ENCODE measurements around the gene CHD9. TPM values are rescaled to one million over a fixed set of nuclear protein-coding genes. Genes with fewer than 3 reads are reported as not detected.

Gene CHD9
- total RNA-seq, 1 experiment from 2014 or later = 18.9 TPM

GRCh38 chr16:53081686-53082407 is 27.1 kb downstream of the CHD9 start:
- CTCF ChIA-PET = no interaction called here
- Histone ChIP-seq H4K20me1 (ENCODE audit: insufficient read depth) (no peaks in the 10 kb centered on the region), H3K9ac (ENCODE audit: low read length) (no peak overlapping the region), H3K27ac (ENCODE audit: low read depth, low read length) (no peak overlapping the region), H3K36me3 (ENCODE audit: control insufficient read depth in 1 of 2, insufficient read depth in 2 of 2, low read length in 2 of 2) (no peaks in the 10 kb centered on the region), H3K9me3 (ENCODE audit: control insufficient read depth in 1 of 2, insufficient read depth in 1 of 2, low read depth in 1 of 2, low read length in 2 of 2) (no peaks in the 10 kb centered on the region), H3K4me3 (replicated peaks in 1 of 2; ENCODE audit: low read depth in 1 of 2, low read length in 2 of 2) (no peak overlapping the region), H3K79me2 (ENCODE audit: insufficient read depth, low read length) (peaks cover 82% of the 10 kb centered on the region), H3K9me2 (ENCODE audit: insufficient read depth) (no peaks in the 10 kb centered on the region), H3K27me3 (ENCODE audit: insufficient read depth, low read length) (no peaks in the 10 kb centered on the region), H2AFZ (ENCODE audit: low read depth, low read length, poor library complexity, severe bottlenecking) (no peak overlapping the region), H3K4me1 (ENCODE audit: control insufficient read depth in 1 of 2, insufficient read depth in 2 of 2, low read length in 2 of 2) (peaks cover 0 to 2% of the 10 kb centered on the region in 2 experiments; a peak in 1 of 4 replicates), H3K4me2 (ENCODE audit: low read length) (no peak overlapping the region)
- intact Hi-C loops (cut with micrococcal nuclease) = no loop called here
- RAD21 ChIA-PET (ENCODE audit: low non-redundant PET in 1 of 2, low total read pairs in 2 of 2, uncharacterized antibody in 2 of 2, unreplicated experiment in 2 of 2) = no interaction called here
- ATAC-seq (no peak), DNase-seq (ENCODE audit: low read depth, low spot score) (no peak)
- TF ChIP-seq JUND (IDR thresholded peaks at IDR 0.05) (no peak), EGR1 (IDR thresholded peaks at IDR 0.05; ENCODE audit: low read depth) (no peak), ELF1 (IDR thresholded peaks at IDR 0.05; ENCODE audit: borderline replicate concordance, low read depth) (no peak)
- POLR2A ChIA-PET = interaction anchor here (1.3 kb wide), 1 partner anchor 17 kb away, joined by 3 read pairs; no protein-coding TSS in a partner anchor
- no TSS peak for BruUV-seq (replicated peaks)

GRCh38 chr16:53082509-53082908 is 27.7 kb downstream of the CHD9 start:
- CTCF ChIA-PET = no interaction called here
- Histone ChIP-seq H3K9me3 (ENCODE audit: control insufficient read depth in 1 of 2, insufficient read depth in 1 of 2, low read depth in 1 of 2, low read length in 2 of 2) (no peaks in the 10 kb centered on the region), H3K9ac (ENCODE audit: low read length) (no peak overlapping the region), H3K4me1 (ENCODE audit: control insufficient read depth in 1 of 2, insufficient read depth in 2 of 2, low read length in 2 of 2) (peaks cover 0 to 2% of the 10 kb centered on the region in 2 experiments; a peak in 1 of 4 replicates), H3K27ac (ENCODE audit: low read depth, low read length) (no peak overlapping the region), H3K4me3 (replicated peaks in 1 of 2; ENCODE audit: low read depth in 1 of 2, low read length in 2 of 2) (no peak overlapping the region), H3K36me3 (ENCODE audit: control insufficient read depth in 1 of 2, insufficient read depth in 2 of 2, low read length in 2 of 2) (no peaks in the 10 kb centered on the region), H4K20me1 (ENCODE audit: insufficient read depth) (no peaks in the 10 kb centered on the region), H3K9me2 (ENCODE audit: insufficient read depth) (no peaks in the 10 kb centered on the region), H3K27me3 (ENCODE audit: insufficient read depth, low read length) (no peaks in the 10 kb centered on the region), H3K79me2 (ENCODE audit: insufficient read depth, low read length) (peaks cover 87% of the 10 kb centered on the region), H2AFZ (ENCODE audit: low read depth, low read length, poor library complexity, severe bottlenecking) (no peak overlapping the region), H3K4me2 (ENCODE audit: low read length) (no peak overlapping the region)
- RAD21 ChIA-PET (ENCODE audit: low non-redundant PET in 1 of 2, low total read pairs in 2 of 2, uncharacterized antibody in 2 of 2, unreplicated experiment in 2 of 2) = no interaction called here
- intact Hi-C loops (cut with micrococcal nuclease) = no loop called here
- POLR2A ChIA-PET = interaction anchor here (1.3 kb wide), 1 partner anchor 17 kb away, joined by 3 read pairs; no protein-coding TSS in a partner anchor
- no peak for TF ChIP-seq ATF3 (IDR thresholded peaks at IDR 0.05)
- no peak for TF ChIP-seq SP1 (IDR thresholded peaks at IDR 0.05; ENCODE audit: low read depth)
- TF ChIP-seq ELF1 (IDR thresholded peaks at IDR 0.05; ENCODE audit: borderline replicate concordance, low read depth) = no peak
- no peak for TF ChIP-seq EZH2phosphoT487 (IDR thresholded peaks at IDR 0.05; ENCODE audit: borderline replicate concordance)
- TF ChIP-seq YY1 (IDR thresholded peaks at IDR 0.05; ENCODE audit: extremely low read depth, insufficient replicate concordance, low read depth, low read length) = no peak
- TF ChIP-seq POLR2A (IDR thresholded peaks at IDR 0.05; ENCODE audit: borderline replicate concordance, extremely low read depth, insufficient read depth, insufficient read length) = no peak
- TF ChIP-seq TCF7L2 (IDR thresholded peaks at IDR 0.05; ENCODE audit: borderline replicate concordance, extremely low read depth, insufficient read depth, insufficient read length) = no peak
- TF ChIP-seq SIN3A (IDR thresholded peaks at IDR 0.05; ENCODE audit: low read depth) = no peak
- no peak for TF ChIP-seq EGR1 (IDR thresholded peaks at IDR 0.05; ENCODE audit: low read depth)
- DNase-seq (ENCODE audit: low read depth, low spot score) (no peak), ATAC-seq (no peak)
- BruUV-seq (replicated peaks) = no TSS peak

All from HCT116 (cell line).